ENCODE results near the gene BCAS3. TPM values are rescaled to one million over a fixed set of nuclear protein-coding genes. Genes with fewer than 3 reads are reported as not detected.

The BCAS3 gene
- polyA plus RNA-seq, 3 donors = 10.3 to 19.1 (median 14.7) TPM

- H3K36me3 Mint-ChIP-seq = peaks cover 2 to 3% of the 10 kb centered on the region in 2 donors
- Histone ChIP-seq H3K4me2 (replicated peaks; ENCODE audit: extremely low read depth, low read length, poor library complexity, severe bottlenecking) (no peak overlapping the region), H3K4me3 (replicated peaks in 1 of 3; ENCODE audit: low read depth in 2 of 3, low read length in 3 of 3) (no peak overlapping the region), H3K4me1 (ENCODE audit: control insufficient read depth in 1 of 2, insufficient read depth in 2 of 2, low read length in 2 of 2) (no peaks in the 10 kb centered on the region), H3K27me3 (ENCODE audit: control insufficient read depth in 2 of 2, insufficient read depth in 2 of 2, low read length in 2 of 2) (no peaks in the 10 kb centered on the region), H4K20me1 (ENCODE audit: insufficient read depth, low read length) (no peaks in the 10 kb centered on the region), H3K9ac (ENCODE audit: insufficient read depth, low read length, poor library complexity, severe bottlenecking) (no peak overlapping the region), H3K27ac (ENCODE audit: low read depth in 1 of 2, low read length in 2 of 2) (no peak overlapping the region), H2AFZ (ENCODE audit: insufficient read depth, low read depth, low read length, poor library complexity, severe bottlenecking) (no peak overlapping the region), H3K36me3 (replicated peaks in 1 of 2; ENCODE audit: control insufficient read depth in 1 of 2, insufficient read depth in 2 of 2, low read length in 2 of 2) (no peaks in the 10 kb centered on the region), H3K79me2 (ENCODE audit: insufficient read depth, low read length) (no peaks in the 10 kb centered on the region), H3K9me3 (replicated peaks in 1 of 2; ENCODE audit: control insufficient read depth in 1 of 2, insufficient read depth in 1 of 2, low read length in 2 of 2) (no peaks in the 10 kb centered on the region)
- no peaks in the 10 kb centered on the region for H3K4me1 Mint-ChIP-seq
- DNase-seq = no peak
- TF ChIP-seq, protein P1, sequence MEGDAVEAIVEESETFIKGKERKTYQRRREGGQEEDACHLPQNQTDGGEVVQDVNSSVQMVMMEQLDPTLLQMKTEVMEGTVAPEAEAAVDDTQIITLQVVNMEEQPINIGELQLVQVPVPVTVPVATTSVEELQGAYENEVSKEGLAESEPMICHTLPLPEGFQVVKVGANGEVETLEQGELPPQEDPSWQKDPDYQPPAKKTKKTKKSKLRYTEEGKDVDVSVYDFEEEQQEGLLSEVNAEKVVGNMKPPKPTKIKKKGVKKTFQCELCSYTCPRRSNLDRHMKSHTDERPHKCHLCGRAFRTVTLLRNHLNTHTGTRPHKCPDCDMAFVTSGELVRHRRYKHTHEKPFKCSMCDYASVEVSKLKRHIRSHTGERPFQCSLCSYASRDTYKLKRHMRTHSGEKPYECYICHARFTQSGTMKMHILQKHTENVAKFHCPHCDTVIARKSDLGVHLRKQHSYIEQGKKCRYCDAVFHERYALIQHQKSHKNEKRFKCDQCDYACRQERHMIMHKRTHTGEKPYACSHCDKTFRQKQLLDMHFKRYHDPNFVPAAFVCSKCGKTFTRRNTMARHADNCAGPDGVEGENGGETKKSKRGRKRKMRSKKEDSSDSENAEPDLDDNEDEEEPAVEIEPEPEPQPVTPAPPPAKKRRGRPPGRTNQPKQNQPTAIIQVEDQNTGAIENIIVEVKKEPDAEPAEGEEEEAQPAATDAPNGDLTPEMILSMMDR (IDR thresholded peaks at IDR 0.05) = no peak
- peaks cover 2 to 7% (median 2%) of the 10 kb centered on the region in 3 donors for H3K27me3 Mint-ChIP-seq (ENCODE audit: low read depth in 3 of 3)
- intact Hi-C loops (cut with micrococcal nuclease) = no loop called here
- H3K9me3 Mint-ChIP-seq = peaks cover 3 to 11% (median 7%) of the 10 kb centered on the region in 7 donors
- H3K4me3 Mint-ChIP-seq = no peak overlapping the region
- no peak overlapping the region for H3K27ac Mint-ChIP-seq
These were observed 602.7 kb downstream of the BCAS3 start for GRCh38 chr17:61280338-61280737.

DNA sequence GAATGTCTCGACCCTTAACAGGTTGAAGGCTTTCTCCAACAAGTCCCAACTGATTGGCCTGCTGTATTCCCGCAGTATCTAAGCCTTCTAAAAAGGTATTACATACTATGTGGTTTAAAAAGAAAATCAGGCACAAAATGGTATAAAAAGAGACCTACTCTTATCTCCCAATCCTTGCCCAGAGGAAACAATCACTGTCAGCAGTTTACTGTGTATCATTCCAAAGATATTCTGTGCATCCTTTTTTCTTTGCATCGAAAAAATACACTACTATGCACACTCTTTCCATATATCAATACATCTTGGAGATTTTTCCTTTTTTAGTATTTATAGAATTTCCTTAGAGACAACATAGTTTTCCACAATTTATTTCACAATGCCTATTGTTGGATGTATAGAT is 603.2 kb downstream of the BCAS3 start:
- H3K4me3 Mint-ChIP-seq = no peak overlapping the region
- no CpG with 5 or more reads among the region's 3 CpGs for WGBS (ENCODE audit: insufficient coverage)
- intact Hi-C loops (cut with micrococcal nuclease) = no loop called here

More for the DNA sequence above, 603.2 kb downstream of the BCAS3 start:
- Mint-ChIP-seq H3K9me3 (peaks cover 3 to 11% (median 7%) of the 10 kb centered on the region in 7 donors), H3K4me1 (no peaks in the 10 kb centered on the region), H3K36me3 (peaks cover 2 to 3% of the 10 kb centered on the region in 2 donors), H3K27me3 (ENCODE audit: low read depth in 3 of 3) (peaks cover 2 to 5% (median 2%) of the 10 kb centered on the region in 3 donors), H3K27ac (no peak overlapping the region)
- no peak overlapping the region for H3K4me2 ChIP-seq (replicated peaks; ENCODE audit: extremely low read depth, low read length, poor library complexity, severe bottlenecking)
- no peaks in the 10 kb centered on the region for H3K27me3 ChIP-seq (ENCODE audit: control insufficient read depth in 2 of 2, insufficient read depth in 2 of 2, low read length in 2 of 2)
- no peak overlapping the region for H3K4me3 ChIP-seq (replicated peaks in 1 of 3; ENCODE audit: low read depth in 2 of 3, low read length in 3 of 3)
- no peaks in the 10 kb centered on the region for H3K9me3 ChIP-seq (replicated peaks in 1 of 2; ENCODE audit: control insufficient read depth in 1 of 2, insufficient read depth in 1 of 2, low read length in 2 of 2)
- no peak overlapping the region for H3K9ac ChIP-seq (ENCODE audit: insufficient read depth, low read length, poor library complexity, severe bottlenecking)
- H3K36me3 ChIP-seq (replicated peaks in 1 of 2; ENCODE audit: control insufficient read depth in 1 of 2, insufficient read depth in 2 of 2, low read length in 2 of 2) = no peaks in the 10 kb centered on the region
- H3K27ac ChIP-seq (ENCODE audit: low read depth in 1 of 2, low read length in 2 of 2) = no peak overlapping the region
- no peak for DNase-seq
- H3K79me2 ChIP-seq (ENCODE audit: insufficient read depth, low read length) = no peaks in the 10 kb centered on the region
- H4K20me1 ChIP-seq (ENCODE audit: insufficient read depth, low read length) = no peaks in the 10 kb centered on the region
- TF ChIP-seq, protein P1 (IDR thresholded peaks at IDR 0.05) = no peak
- H2AFZ ChIP-seq (ENCODE audit: insufficient read depth, low read depth, low read length, poor library complexity, severe bottlenecking) = no peak overlapping the region
- H3K4me1 ChIP-seq (ENCODE audit: control insufficient read depth in 1 of 2, insufficient read depth in 2 of 2, low read length in 2 of 2) = no peaks in the 10 kb centered on the region

Measured in CD14-positive monocyte (primary cell).